Glutamatergic neuron (in vitro differentiated cells): Measurements from ENCODE around the gene SKOR2. TPM values are rescaled to one million over a fixed set of nuclear protein-coding genes. Genes with fewer than 3 reads are reported as not detected.

Experiments used
- DNase-seq: peaks from one replicate; pipeline ENCODE4 v3.0.0; 2022
- H3K27ac Mint-ChIP-seq: one replicate; pipeline ENCODE4 v1.8.0; 2020; ENCODE audit warnings: mild to moderate bottlenecking, mixed read lengths, inconsistent platforms; ENCODE audit not compliant: unreplicated experiment
- H3K27me3 Mint-ChIP-seq: one replicate; pipeline ENCODE4 v1.8.0; 2020; ENCODE audit warnings: mild to moderate bottlenecking, moderate library complexity, mixed read lengths, inconsistent platforms; ENCODE audit not compliant: unreplicated experiment
- H3K36me3 Mint-ChIP-seq: one replicate; pipeline ENCODE4 v1.8.0; 2020; ENCODE audit warnings: mild to moderate bottlenecking, mixed read lengths, inconsistent platforms; ENCODE audit not compliant: unreplicated experiment
- H3K4me1 Mint-ChIP-seq: one replicate; pipeline ENCODE4 v1.8.0; 2020; ENCODE audit warnings: mild to moderate bottlenecking, low read depth, mixed read lengths, inconsistent platforms; ENCODE audit not compliant: unreplicated experiment
- H3K4me3 Mint-ChIP-seq: one replicate; pipeline ENCODE4 v1.8.0; 2020; ENCODE audit warnings: mild to moderate bottlenecking, mixed read lengths, inconsistent platforms; ENCODE audit not compliant: unreplicated experiment
- H3K9me3 Mint-ChIP-seq: one replicate; pipeline ENCODE4 v1.8.0; 2020; ENCODE audit warnings: mild to moderate bottlenecking, moderate library complexity, mixed read lengths, inconsistent platforms; ENCODE audit not compliant: unreplicated experiment
- CTCF ChIP-seq: fragments of 200-600 bp; sonication (generic); IDR thresholded peaks from one replicate; pipeline ENCODE4 v1.5.0; 2021; ENCODE audit not compliant: partially characterized antibody, unreplicated experiment
- total RNA-seq: library from RNA; stranded (reverse); fragmentation: NEBNext Ultra II Directional; extraction: Animal tissue kit (Norgen Biotek cat#: 25700); gene quantifications from one replicate; pipeline ENCODE4 v1.2.1, GENCODE V29; 2021; ENCODE audit not compliant: unreplicated experiment

The SKOR2 gene
- total RNA-seq, 1 donor from 2014 or later, result 6.7 TPM

GRCh38 chr18:47280121-47280520 is 28.7 kb upstream of the SKOR2 start:
- no peaks in the 10 kb centered on the region for H3K36me3 Mint-ChIP-seq
- peak overlapping the region; percentile 31 for H3K4me3 Mint-ChIP-seq
- DNase-seq, result no peak
- H3K4me1 Mint-ChIP-seq, result peaks cover 4% of the 10 kb centered on the region
- H3K27me3 Mint-ChIP-seq, result peaks cover 2% of the 10 kb centered on the region
- H3K9me3 Mint-ChIP-seq, result peaks cover 7% of the 10 kb centered on the region
- no peak for TF ChIP-seq CTCF
- peak overlapping the region; percentile 74 for H3K27ac Mint-ChIP-seq

- Mint-ChIP-seq H3K4me1 (peaks cover 3% of the 10 kb centered on the region), H3K27me3 (peaks cover 2% of the 10 kb centered on the region), H3K4me3 (no peak overlapping the region), H3K36me3 (no peaks in the 10 kb centered on the region), H3K9me3 (no peaks in the 10 kb centered on the region), H3K27ac (no peak overlapping the region)
- no peak for TF ChIP-seq CTCF
- no peak for DNase-seq
Measured at GRCh38 chr18:47274961-47275360, 23.5 kb upstream of the SKOR2 start.

- DNase-seq, result no peak
- peaks cover 17% of the 10 kb centered on the region for H3K27me3 Mint-ChIP-seq
- peaks cover 9% of the 10 kb centered on the region for H3K9me3 Mint-ChIP-seq
- no peak overlapping the region for H3K4me3 Mint-ChIP-seq
- TF ChIP-seq CTCF, result no peak
- H3K36me3 Mint-ChIP-seq, result no peaks in the 10 kb centered on the region
- H3K4me1 Mint-ChIP-seq, result peaks cover 13% of the 10 kb centered on the region
- no peak overlapping the region for H3K27ac Mint-ChIP-seq
Measured at GRCh38 chr18:47265197-47265596, 13.7 kb upstream of the SKOR2 start.

GRCh38 chr18:47264308-47264700 is 12.8 kb upstream of the SKOR2 start:
- Mint-ChIP-seq H3K36me3 (no peaks in the 10 kb centered on the region), H3K27ac (no peak overlapping the region), H3K27me3 (peaks cover 21% of the 10 kb centered on the region), H3K4me3 (peak overlapping the region; percentile 89), H3K4me1 (peaks cover 13% of the 10 kb centered on the region), H3K9me3 (peaks cover 9% of the 10 kb centered on the region)
- TF ChIP-seq CTCF, result no peak
- DNase-seq, result no peak

GRCh38 chr18:47263430-47264307 is 12.2 kb upstream of the SKOR2 start:
- DNase-seq, result peak; percentile 75
- no peak overlapping the region for H3K27ac Mint-ChIP-seq
- peaks cover 26% of the 10 kb centered on the region for H3K27me3 Mint-ChIP-seq
- TF ChIP-seq CTCF, result peak; percentile 48
- H3K4me1 Mint-ChIP-seq, result peaks cover 13% of the 10 kb centered on the region
- no peaks in the 10 kb centered on the region for H3K36me3 Mint-ChIP-seq
- H3K4me3 Mint-ChIP-seq, result peak overlapping the region; percentile 89
- H3K9me3 Mint-ChIP-seq, result peaks cover 9% of the 10 kb centered on the region
